PC-9 (cell line): ENCODE measurements around the gene BMERB1.

ENCODE experiments used
- CTCF ChIP-seq: fragments of 200-600 bp; sonication (generic); conservative IDR thresholded peaks from 2 replicates; pipeline ENCODE4 v1.6.1; 2017; ENCODE audit warnings: mixed run types, antibody characterized with exemption, mild to moderate bottlenecking, moderate library complexity
- EZH2 ChIP-seq: fragments of 200-600 bp; sonication (generic); IDR thresholded peaks from 2 replicates; pipeline ENCODE4 v1.8.0; 2017; ENCODE audit warnings: antibody characterized with exemption, low read depth

DNA sequence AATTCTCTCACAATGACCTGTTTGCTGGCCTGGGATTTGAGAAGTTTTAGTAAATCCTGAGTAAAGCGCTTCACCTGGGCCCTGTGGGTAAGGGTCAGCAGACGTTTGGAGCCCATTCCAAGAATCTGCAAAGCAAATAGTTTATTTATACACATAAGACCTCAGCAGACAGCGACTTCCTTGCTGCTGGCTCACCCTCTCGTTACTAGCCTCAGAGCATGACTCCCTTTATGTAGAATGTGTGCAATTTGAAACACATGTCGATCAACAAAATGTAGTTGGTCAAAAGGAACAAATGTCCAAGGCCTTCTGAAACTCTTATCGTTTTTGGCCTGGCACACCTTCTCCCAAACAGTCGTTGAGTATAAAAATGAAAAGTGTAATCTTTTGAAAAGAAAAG is 177.2 kb downstream of the BMERB1 start:
- TF ChIP-seq CTCF: no peak
- no peak for TF ChIP-seq EZH2
